ENCODE results near the gene KLK12. TPM values are rescaled to one million over a fixed set of nuclear protein-coding genes. Genes with fewer than 3 reads are reported as not detected.

Gene KLK12
- total and polyA plus RNA-seq, 9 of the 15 experiments (the other 6 are each of a cell fraction or from before 2014, with no cell fraction given) = not detected

- intact Hi-C loops (cut with micrococcal nuclease) = no loop called here
- H3K27me3 ChIP-seq (ENCODE audit: control insufficient read depth in 2 of 2, insufficient read depth in 2 of 2, low read length in 2 of 2) = peaks cover 25 to 64% of the 10 kb centered on the region in 2 experiments
- no TSS peak for BruUV-seq (replicated peaks)
- CTCF ChIA-PET (ENCODE audit: low intra/inter-chr PET ratio) = no interaction called here
- DNase-seq (ENCODE audit: extremely low read depth in 1 of 4, low spot score in 3 of 4) = no peak
- POLR2A ChIA-PET = no interaction called here
- no peak overlapping the region for H3K27ac ChIP-seq (ENCODE audit: extremely low read depth, low read depth, low read length)
- ATAC-seq = no peak
- WGBS (ENCODE audit: insufficient coverage, low coverage, missing lambda C conversion rate) = 2% methylated on average over 11 of the region's 11 CpGs
- FAIRE-seq = no peak
- no peak overlapping the region for H3K4me2 ChIP-seq (ENCODE audit: insufficient read depth, low read length)
- no peak for TF ChIP-seq ZNF41 (CRISPR knock-in tag; conservative IDR thresholded peaks at IDR 0.05)
- TF ChIP-seq CTBP1 (IDR thresholded peaks at IDR 0.05; ENCODE audit: borderline replicate concordance) = no peak
- no peak for TF ChIP-seq SNAPC5 (CRISPR knock-in tag; IDR thresholded peaks at IDR 0.05)
- no peak for TF ChIP-seq GMEB1 (CRISPR knock-in tag; IDR thresholded peaks at IDR 0.05)
- TF ChIP-seq MAFF (IDR thresholded peaks at IDR 0.05; ENCODE audit: low read length) = no peak
- no peak for TF ChIP-seq ZNF445 (CRISPR knock-in tag; IDR thresholded peaks at IDR 0.05; ENCODE audit: low read depth)
- TF ChIP-seq BRF1 (IDR thresholded peaks at IDR 0.05; ENCODE audit: borderline replicate concordance, extremely low read depth, insufficient read length) = no peak
- no peak for TF ChIP-seq ZFP1 (CRISPR knock-in tag; IDR thresholded peaks at IDR 0.05)
- TF ChIP-seq ZNF239 (CRISPR knock-in tag; IDR thresholded peaks at IDR 0.05) = no peak
- TF ChIP-seq ARID3B (CRISPR knock-in tag; IDR thresholded peaks at IDR 0.05; ENCODE audit: borderline replicate concordance) = no peak
- no peak for TF ChIP-seq FOXK2 (conservative IDR thresholded peaks at IDR 0.05 in 1 of 2, IDR thresholded peaks at IDR 0.05 in 1 of 2; ENCODE audit: low read depth in 2 of 2)
- no peak for TF ChIP-seq LARP7 (IDR thresholded peaks at IDR 0.05)
- TF ChIP-seq ZBTB34 (CRISPR knock-in tag; IDR thresholded peaks at IDR 0.05) = no peak
- no peak for TF ChIP-seq MTF1 (CRISPR knock-in tag; IDR thresholded peaks at IDR 0.05; ENCODE audit: borderline replicate concordance)
- TF ChIP-seq PTTG1 (tag; IDR thresholded peaks at IDR 0.05; ENCODE audit: low read depth) = no peak
- no peak for TF ChIP-seq BCOR (IDR thresholded peaks at IDR 0.05)
- no peaks in the 10 kb centered on the region for H3K9me3 ChIP-seq (replicated peaks; ENCODE audit: control insufficient read depth, insufficient read depth, low read depth, low read length)
- no peak overlapping the region for H2AFZ ChIP-seq (ENCODE audit: low read depth, low read length)
- H3K4me1 ChIP-seq (replicated peaks in 1 of 2; ENCODE audit: control insufficient read depth in 2 of 2, insufficient read depth in 2 of 2, low read length in 2 of 2) = peaks cover 4 to 19% of the 10 kb centered on the region in 2 experiments
- in situ Hi-C loops (cut with MboI) = loop anchor here (5.0 kb wide), 1 partner anchor 68 kb away; no protein-coding TSS in a partner anchor
- no peaks in the 10 kb centered on the region for H3K9me1 ChIP-seq (ENCODE audit: control insufficient read depth, insufficient read depth, low read length)
- 0 out of 2 replicates have a peak, but pooled peaks cover 8% of the 10 kb centered on the region for H4K20me1 ChIP-seq (replicated peaks; ENCODE audit: control insufficient read depth, insufficient read depth, low read length)
- no peaks in the 10 kb centered on the region for H3K36me3 ChIP-seq (ENCODE audit: control insufficient read depth, insufficient read depth, low read length)
- no peak overlapping the region for H3K4me3 ChIP-seq
- no peak overlapping the region for H3K9ac ChIP-seq (ENCODE audit: insufficient read depth in 1 of 2, low read depth in 2 of 2, low read length in 2 of 2)
- no peaks in the 10 kb centered on the region for H3K79me2 ChIP-seq (ENCODE audit: control insufficient read depth, insufficient read depth, low read length)
Observed at GRCh38 chr19:51023946-51024345, 10.9 kb downstream of the KLK12 start.

Data from K562 (cell line).